Stimulated activated CD8-positive, alpha-beta memory T cell treated with anti-CD3 and anti-CD28 coated beads, Interleukin-2, amount 100 ng/mL, for 48 hours (primary cell): ENCODE results near the gene RAB3B.
"Not testable (repeated sequence)": the region's sequence is repeated elsewhere in the genome, so short reads cannot be mapped to it uniquely, and the experiment has no call there.

Experiments used
- DNase-seq, 2 donors: peaks; one replicate each; pipeline ENCODE4 v3.0.0-alpha.2; 2020; ENCODE audit warnings: low read depth in 2 of 2

RAB3B gene

GRCh38 chr1:51919684-51920083 lies 70.8 kb downstream of the RAB3B start:
- no peak for DNase-seq

- no peak for DNase-seq
These were observed 73.7 kb downstream of the RAB3B start for GRCh38 chr1:51916587-51917405.

GRCh38 chr1:51915951-51916350 lies 74.5 kb downstream of the RAB3B start:
- no peak for DNase-seq

GRCh38 chr1:51912881-51913280 lies 77.6 kb downstream of the RAB3B start:
- no peak for DNase-seq

GRCh38 chr1:51910221-51911000 lies 80.1 kb downstream of the RAB3B start:
- no peak for DNase-seq

- no peak for DNase-seq
These were observed 82.0 kb downstream of the RAB3B start for GRCh38 chr1:51908499-51908898.

- DNase-seq = no peak
These were observed 83.3 kb downstream of the RAB3B start for GRCh38 chr1:51907079-51907702.

- no peak for DNase-seq
These were observed 84.0 kb downstream of the RAB3B start for GRCh38 chr1:51906306-51907078.

GRCh38 chr1:51902456-51902855 lies 88.0 kb downstream of the RAB3B start:
- no peak for DNase-seq

- DNase-seq = no peak
These were observed 89.3 kb downstream of the RAB3B start for GRCh38 chr1:51901151-51901550.

- DNase-seq = no peak
These were observed 91.5 kb downstream of the RAB3B start for GRCh38 chr1:51899022-51899421.

GRCh38 chr1:51898090-51898734 lies 92.3 kb downstream of the RAB3B start:
- DNase-seq = no peak

GRCh38 chr1:51897699-51898031 lies 92.8 kb downstream of the RAB3B start:
- no peak for DNase-seq

- DNase-seq = not testable (repeated sequence)
These were observed 95.8 kb downstream of the RAB3B start for GRCh38 chr1:51894748-51895147.

GRCh38 chr1:51878616-51879336 lies 111.7 kb downstream of the RAB3B start, which contains the start of gene NRDC:
Gene NRDC (minus strand): TSS chr1:51878727. CDS start chr1:51878615, 112 bp downstream.
- peak; percentile 98 for DNase-seq

GRCh38 chr1:51878308-51878615 lies 112.2 kb downstream of the RAB3B start:
- DNase-seq = peak in 1 of 2 donors; percentile 4

- peak in 1 of 2 donors; percentile 5 for DNase-seq
These were observed 112.8 kb downstream of the RAB3B start for GRCh38 chr1:51877434-51878307.

- DNase-seq = no peak
These were observed 114.7 kb downstream of the RAB3B start for GRCh38 chr1:51875836-51876235.

- DNase-seq = no peak
These were observed 115.2 kb downstream of the RAB3B start for GRCh38 chr1:51875291-51875772.

GRCh38 chr1:51873270-51873669 lies 117.2 kb downstream of the RAB3B start:
- not testable (repeated sequence) for DNase-seq
